ENCODE data around the gene CIC. TPM values are rescaled to one million over a fixed set of nuclear protein-coding genes. Genes with fewer than 3 reads are reported as not detected.

Gene CIC
- total RNA-seq, 2 experiments from 2014 or later = 43.8 to 50.4 TPM

- no peak overlapping the region for H3K27ac Mint-ChIP-seq
- H3K4me3 Mint-ChIP-seq = no peak overlapping the region
These were observed 33.9 kb upstream of the CIC start for GRCh38 chr19:42235181-42235580.

GRCh38 chr19:42239544-42240220, 29.4 kb upstream of the CIC start:
- Mint-ChIP-seq H3K4me1 (peaks cover 27% of the 10 kb centered on the region), H3K27me3 (no peaks in the 10 kb centered on the region), H3K4me3 (no peak overlapping the region), H3K9me3 (no peaks in the 10 kb centered on the region), H3K27ac (peak overlapping the region; percentile 51), H3K36me3 (peaks cover 31% of the 10 kb centered on the region)
- no peak for DNase-seq

More at GRCh38 chr19:42235181-42235580, 33.9 kb upstream of the CIC start:
- Mint-ChIP-seq H3K36me3 (peaks cover 30% of the 10 kb centered on the region), H3K9me3 (no peaks in the 10 kb centered on the region), H3K27me3 (no peaks in the 10 kb centered on the region), H3K4me1 (peaks cover 12% of the 10 kb centered on the region)
- DNase-seq = no peak

- Mint-ChIP-seq H3K27me3 (no peaks in the 10 kb centered on the region), H3K4me1 (peaks cover 40% of the 10 kb centered on the region), H3K27ac (no peak overlapping the region)
These were observed 27.8 kb upstream of the CIC start for GRCh38 chr19:42241279-42241678.

GRCh38 chr19:42242069-42242511, 27.0 kb upstream of the CIC start:
- H3K4me1 Mint-ChIP-seq = peaks cover 48% of the 10 kb centered on the region
- DNase-seq = no peak
- no peaks in the 10 kb centered on the region for H3K27me3 Mint-ChIP-seq
- H3K4me3 Mint-ChIP-seq = peak overlapping the region; percentile 91
- H3K27ac Mint-ChIP-seq = peak overlapping the region; percentile 88
- H3K36me3 Mint-ChIP-seq = peaks cover 13% of the 10 kb centered on the region
- H3K9me3 Mint-ChIP-seq = no peaks in the 10 kb centered on the region

More at GRCh38 chr19:42241279-42241678, 27.8 kb upstream of the CIC start:
- Mint-ChIP-seq H3K9me3 (no peaks in the 10 kb centered on the region), H3K36me3 (peaks cover 20% of the 10 kb centered on the region), H3K4me3 (peak overlapping the region; percentile 91)
- no peak for DNase-seq

DNA sequence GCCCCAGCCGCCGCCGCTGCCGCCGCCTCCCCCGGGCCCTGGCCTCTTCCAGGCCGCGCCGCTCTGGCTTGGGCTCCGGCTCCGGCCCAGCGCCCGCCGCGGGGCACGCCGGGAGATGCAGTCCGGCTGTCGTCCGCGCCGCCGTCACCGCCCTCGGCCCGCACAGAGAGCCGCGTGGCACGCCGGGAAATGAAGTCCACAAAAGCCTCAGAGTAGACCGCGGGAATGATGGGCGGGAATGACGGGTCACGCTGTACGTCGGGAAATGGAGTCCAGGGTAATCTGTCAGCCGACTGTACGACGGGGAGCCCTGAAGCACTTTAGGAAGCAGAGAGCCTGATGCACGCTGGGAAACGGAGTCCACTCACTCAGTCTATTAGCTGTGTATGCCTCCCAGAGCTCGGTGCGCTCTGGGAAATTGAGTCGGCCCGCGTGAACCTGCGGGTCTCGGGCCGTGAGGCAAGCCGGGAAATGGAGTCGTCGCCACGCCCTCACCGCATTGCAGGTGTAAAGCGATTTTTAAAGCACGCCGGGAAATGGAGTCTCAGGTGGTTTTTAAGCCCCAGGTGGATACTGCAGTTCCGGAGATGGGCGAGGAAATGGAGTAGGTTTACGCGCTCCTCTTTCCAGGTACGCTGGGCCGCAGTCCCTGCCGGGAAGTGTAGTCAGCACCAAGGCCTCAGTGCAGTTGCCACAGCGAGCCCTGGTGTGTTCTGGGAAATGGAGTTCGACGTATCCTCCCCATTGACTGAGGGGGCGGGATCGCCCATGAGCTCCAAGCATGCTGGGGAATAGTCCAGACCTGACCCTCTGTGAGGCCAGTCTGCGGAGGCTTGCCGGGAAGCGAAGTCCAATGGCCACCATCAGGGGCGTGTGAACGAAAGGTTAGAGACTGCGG, 26.3 kb upstream of the CIC start, which contains the start of gene GSK3A:
Gene GSK3A, minus strand, starts transcription at position 91 of the 898 bp plus-strand sequence. CDS start 137 bp downstream, outside the sequence.
- H3K36me3 Mint-ChIP-seq = peaks cover 13% of the 10 kb centered on the region
- no peaks in the 10 kb centered on the region for H3K9me3 Mint-ChIP-seq
- H3K4me1 Mint-ChIP-seq = peaks cover 50% of the 10 kb centered on the region
- H3K27ac Mint-ChIP-seq = peak within 1 kb of the TSS; percentile 96
- peak within 1 kb of the TSS; percentile 94 for H3K4me3 Mint-ChIP-seq
- no peaks in the 10 kb centered on the region for H3K27me3 Mint-ChIP-seq
- DNase-seq = peak; percentile 97

DNA sequence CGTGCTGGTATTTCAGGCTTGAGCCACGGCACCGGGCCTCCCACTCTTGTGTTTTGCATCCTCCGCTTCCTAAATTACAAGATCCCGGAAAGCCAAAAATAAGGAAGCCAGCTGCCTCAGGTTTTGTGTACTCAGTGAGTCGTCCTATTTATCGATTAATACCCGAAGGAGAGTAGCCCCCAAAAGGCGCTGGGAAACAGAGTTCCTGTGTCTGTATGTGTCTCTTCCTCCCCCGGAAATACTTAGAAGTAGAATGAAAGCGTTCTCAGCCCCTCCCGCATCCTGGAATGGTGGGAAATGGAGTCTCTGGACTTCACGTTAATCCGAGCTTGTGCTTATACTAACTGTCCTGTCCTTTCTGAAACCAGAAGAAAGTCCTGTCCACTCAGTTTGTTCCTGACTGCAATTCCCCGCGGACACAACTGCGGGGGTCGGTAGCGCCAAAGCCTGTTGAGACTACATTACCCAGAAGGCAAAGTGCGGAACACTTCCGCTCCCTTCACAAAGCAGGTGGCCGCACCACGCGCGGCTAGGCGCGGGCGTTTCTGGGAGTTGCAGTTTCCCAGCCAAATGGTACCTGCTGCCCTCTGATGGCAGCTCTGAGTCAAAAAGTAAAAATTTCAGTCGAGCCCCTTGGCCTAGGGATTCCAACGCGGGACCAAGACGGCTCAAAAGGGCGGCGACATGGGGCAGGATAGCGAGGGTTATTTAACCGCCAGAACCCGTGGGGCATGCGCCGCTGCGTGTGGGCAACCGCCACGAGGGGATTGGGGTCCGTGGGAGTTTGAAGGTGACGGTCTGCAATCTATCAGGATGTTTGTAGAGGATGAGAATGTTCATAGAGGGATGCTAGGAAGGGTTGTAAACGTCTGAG, 24.5 kb upstream of the CIC start:
- no peaks in the 10 kb centered on the region for H3K27me3 Mint-ChIP-seq

GRCh38 chr19:42245231-42245630, 23.8 kb upstream of the CIC start:
- H3K4me3 Mint-ChIP-seq = peak overlapping the region; percentile 94
- peaks cover 43% of the 10 kb centered on the region for H3K4me1 Mint-ChIP-seq
- H3K9me3 Mint-ChIP-seq = no peaks in the 10 kb centered on the region
- DNase-seq = no peak
- H3K36me3 Mint-ChIP-seq = peaks cover 11% of the 10 kb centered on the region
- H3K27ac Mint-ChIP-seq = peak overlapping the region; percentile 96
- no peaks in the 10 kb centered on the region for H3K27me3 Mint-ChIP-seq

More for the DNA sequence above, 24.5 kb upstream of the CIC start:
- DNase-seq = peak; percentile 93
- Mint-ChIP-seq H3K4me3 (peak overlapping the region; percentile 94), H3K4me1 (peaks cover 46% of the 10 kb centered on the region), H3K27ac (peak overlapping the region; percentile 96), H3K9me3 (no peaks in the 10 kb centered on the region), H3K36me3 (peaks cover 17% of the 10 kb centered on the region)

- no peaks in the 10 kb centered on the region for H3K9me3 Mint-ChIP-seq
- H3K27ac Mint-ChIP-seq = peak overlapping the region; percentile 4
- peaks cover 44% of the 10 kb centered on the region for H3K4me1 Mint-ChIP-seq
- no peak for DNase-seq
- H3K27me3 Mint-ChIP-seq = no peaks in the 10 kb centered on the region
- no peak overlapping the region for H3K4me3 Mint-ChIP-seq
- H3K36me3 Mint-ChIP-seq = peaks cover 7% of the 10 kb centered on the region
These were observed 22.7 kb upstream of the CIC start for GRCh38 chr19:42246143-42246921.

- Mint-ChIP-seq H3K4me1 (peaks cover 49% of the 10 kb centered on the region), H3K4me3 (no peak overlapping the region), H3K27me3 (no peaks in the 10 kb centered on the region), H3K36me3 (peaks cover 12% of the 10 kb centered on the region), H3K27ac (peak overlapping the region; percentile 35), H3K9me3 (no peaks in the 10 kb centered on the region)
- no peak for DNase-seq
These were observed 22.0 kb upstream of the CIC start for GRCh38 chr19:42246922-42247639.

DNA sequence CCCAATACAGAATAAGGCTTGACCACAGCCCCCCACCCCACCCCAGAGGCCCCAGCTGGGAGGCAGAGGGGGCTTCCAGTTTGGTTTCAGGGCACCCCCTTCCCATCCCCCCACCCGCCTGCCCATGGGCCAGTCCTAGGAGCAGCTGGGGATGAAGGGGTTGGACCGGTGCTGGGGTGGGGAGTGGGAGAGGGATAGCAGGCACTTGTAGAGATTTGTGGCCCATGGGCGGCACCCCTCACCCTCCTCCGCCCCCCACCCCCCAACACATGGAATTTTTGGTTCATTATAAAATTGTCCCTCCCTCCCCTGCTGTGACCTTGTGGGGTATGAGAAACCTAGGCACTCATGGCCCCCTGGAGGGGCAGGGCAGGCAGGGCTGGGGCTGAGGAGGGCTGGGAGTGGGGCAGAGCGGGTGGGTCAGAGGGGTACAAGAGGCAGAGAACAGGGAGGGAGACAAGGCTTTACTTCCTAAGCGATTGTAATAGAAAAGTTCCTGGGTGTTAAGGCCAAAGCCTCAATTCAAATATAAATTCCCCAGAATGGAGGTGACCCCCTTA, 21.3 kb upstream of the CIC start:
- Mint-ChIP-seq H3K36me3 (peaks cover 17% of the 10 kb centered on the region), H3K4me3 (no peak overlapping the region), H3K27me3 (no peaks in the 10 kb centered on the region), H3K27ac (no peak overlapping the region), H3K4me1 (peaks cover 54% of the 10 kb centered on the region), H3K9me3 (no peaks in the 10 kb centered on the region)
- DNase-seq = no peak

GRCh38 chr19:42248270-42249148, 20.5 kb upstream of the CIC start:
- Mint-ChIP-seq H3K27me3 (no peaks in the 10 kb centered on the region), H3K27ac (no peak overlapping the region), H3K4me1 (peaks cover 51% of the 10 kb centered on the region), H3K9me3 (no peaks in the 10 kb centered on the region), H3K36me3 (peaks cover 23% of the 10 kb centered on the region), H3K4me3 (no peak overlapping the region)
- no peak for DNase-seq

DNA sequence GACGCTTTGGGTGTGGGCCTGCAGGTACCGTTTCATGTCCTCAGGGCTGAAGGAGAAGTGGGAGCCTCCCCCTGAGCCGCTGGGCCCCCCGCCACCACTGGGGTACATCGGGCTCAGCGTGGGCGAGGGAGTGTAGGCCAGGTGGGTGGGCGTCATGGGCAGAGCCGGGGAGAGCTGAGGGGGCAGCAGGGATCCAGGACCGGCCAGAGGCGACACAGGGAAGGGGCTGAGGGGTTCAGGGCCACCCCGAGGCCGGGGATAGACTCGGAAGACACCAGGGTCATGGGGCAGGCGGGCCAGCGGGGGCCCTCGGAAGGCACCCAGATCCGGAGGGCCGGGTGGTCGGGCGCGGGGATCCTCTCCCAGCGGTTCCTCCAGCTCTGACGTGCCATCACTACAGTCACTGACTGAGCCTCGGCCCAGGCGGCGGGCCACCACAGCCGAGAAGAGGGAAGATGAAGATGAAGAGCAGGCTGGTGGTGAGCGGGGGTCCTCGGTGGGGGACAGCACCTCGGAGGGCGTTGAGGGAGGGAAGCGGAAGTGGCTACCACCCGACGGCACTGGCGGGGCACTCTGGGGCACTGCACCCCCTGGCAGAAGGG, 19.8 kb upstream of the CIC start:
- H3K27me3 Mint-ChIP-seq = no peaks in the 10 kb centered on the region
- no peaks in the 10 kb centered on the region for H3K9me3 Mint-ChIP-seq
- no peak for DNase-seq
- peaks cover 23% of the 10 kb centered on the region for H3K36me3 Mint-ChIP-seq
- no peak overlapping the region for H3K4me3 Mint-ChIP-seq
- H3K27ac Mint-ChIP-seq = peak overlapping the region; percentile 80
- peaks cover 50% of the 10 kb centered on the region for H3K4me1 Mint-ChIP-seq
